H1 (cell line): ENCODE data around the gene RARRES2. TPM values are rescaled to one million over a fixed set of nuclear protein-coding genes. Genes with fewer than 3 reads are reported as not detected.
A peak's percentile ranks its signal among the peaks of the same experiment; 100 is the strongest.

Experiments used
- ASH2L ChIP-seq: fragments of 200-600, 300-600 bp; sonication (generic); IDR thresholded peaks from one replicate; pipeline ENCODE4 v1.7.1; 2017; ENCODE audit warnings: low read length
- EZH2 ChIP-seq: fragments of 200-600 bp; sonication (generic); IDR thresholded peaks from 2 replicates; pipeline ENCODE4 v1.7.1; 2012; ENCODE audit warnings: low read depth, mild to moderate bottlenecking, moderate library complexity, low read length, inconsistent platforms; ENCODE audit not compliant: severe bottlenecking
- NANOG ChIP-seq: IDR thresholded peaks from 2 replicates; pipeline ENCODE4 v1.6.1; 2011; ENCODE audit warnings: low read length, low read depth, mild to moderate bottlenecking, inconsistent platforms; ENCODE audit not compliant: insufficient read depth, poor library complexity, severe bottlenecking
- PHF8 ChIP-seq: fragments of 200-600 bp; sonication (generic); conservative IDR thresholded peaks from 2 replicates; pipeline ENCODE4 v1.7.1; 2012; ENCODE audit warnings: low read depth, mild to moderate bottlenecking, inconsistent platforms, low read length, moderate library complexity
- TCF12 ChIP-seq: IDR thresholded peaks from 2 replicates; pipeline ENCODE4 v1.6.1; 2011; ENCODE audit warnings: low read depth, mild to moderate bottlenecking, low read length
- TEAD4 ChIP-seq: IDR thresholded peaks from 2 replicates; pipeline ENCODE4 v1.6.1; 2012; ENCODE audit warnings: low read depth, low read length, inconsistent platforms, mixed read lengths
- polyA plus RNA-seq, 7 experiments: library from polyadenylated mRNA; depleted of rRNA in 3 of 7; stranded (reverse) in 5 of 7; unstranded in 2 of 7; fragments of >200 nt in 5 of 7; fragments of 200-250 nt in 2 of 7; gene quantifications; 1 replicate in 5 of 7; 2 replicates in 1 of 7; 4 replicates in 1 of 7; pipeline versions ENCODE4 v1.2.1 to v1.2.3, GENCODE V29; 2011 to 2013; ENCODE audit warnings: missing spikeins in 2 of 7, mixed read lengths in 2 of 7
- total RNA-seq: library from RNA; stranded (reverse); fragmentation: NEBNext Ultra II Directional; extraction: Animal tissue kit (Norgen Biotek cat#: 25700); gene quantifications from 2 replicates; pipeline ENCODE4 v1.2.1, GENCODE V29; 2021

The RARRES2 gene
- total and polyA plus RNA-seq, 2 of the 8 experiments (the other 6 are each of a cell fraction or from before 2014, with no cell fraction given): 254 to 441 TPM

GRCh38 chr7:150341263-150342120 is at the start of gene RARRES2 (continued):
- TF ChIP-seq PHF8 (0 out of 2 replicates have a peak, but pooled peaks have one; percentile 13), EZH2 (peak; percentile 1), ASH2L (no peak), TEAD4 (0 out of 2 replicates have a peak, but pooled peaks have one; percentile 10), NANOG (no peak), TCF12 (no peak)
